Testis (tissue), 2 donors: ENCODE results near the gene ARHGEF25.

Source experiments
- CTCF ChIP-seq, 3 experiments: fragments of 450-650 bp in 2 of 3; fragments of 200-600 bp in 1 of 3; sonication (generic) in 1 of 3; IDR thresholded peaks; one replicate each; pipeline ENCODE4 v1.5.1; 2016 to 2019; ENCODE audit warnings: antibody characterized with exemption in 3 of 3, mild to moderate bottlenecking in 2 of 3, moderate library complexity in 1 of 3
- POLR2A ChIP-seq: fragments of 450-650 bp; IDR thresholded peaks from one replicate; pipeline ENCODE4 v1.6.1; 2017; ENCODE audit warnings: antibody characterized with exemption, mild to moderate bottlenecking, moderate library complexity

- TF ChIP-seq POLR2A = no peak
- TF ChIP-seq CTCF (IDR thresholded peaks at IDR 0.05) = no peak
Measured at GRCh38 chr12:57631566-57632072, 20.4 kb downstream of the ARHGEF25 start.
